HPDE6-E6E7 (cell line): ENCODE results near the gene ITPKA.

ENCODE experiments used
- DNase-seq: peaks from one replicate; pipeline ENCODE4 v3.0.0; 2011; ENCODE audit warnings: missing footprints; ENCODE audit errors: extremely low spot score

The ITPKA gene

DNA sequence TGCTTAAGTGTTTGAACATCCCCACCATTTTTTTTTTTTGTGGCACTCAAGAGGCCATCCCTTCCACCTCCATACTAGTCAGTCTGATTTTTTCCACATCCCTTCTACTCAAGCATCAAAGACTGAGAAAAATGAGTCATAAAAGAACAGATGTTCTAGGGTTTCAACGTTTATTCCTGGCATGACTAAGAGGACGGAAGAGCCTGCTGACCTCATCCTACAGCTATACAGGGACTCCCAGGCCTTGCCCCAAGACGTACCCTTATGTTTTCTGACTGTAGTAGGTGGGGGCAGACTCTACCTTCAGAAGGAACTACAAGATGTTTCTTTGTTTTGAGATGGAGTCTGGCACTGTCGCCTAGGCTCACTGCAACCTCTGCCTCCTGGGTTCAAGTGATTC, 3.3 kb upstream of the ITPKA start:
- peak; percentile 92 for DNase-seq

GRCh38 chr15:41491889-41492288, 1.8 kb upstream of the ITPKA start:
- no peak for DNase-seq

DNA sequence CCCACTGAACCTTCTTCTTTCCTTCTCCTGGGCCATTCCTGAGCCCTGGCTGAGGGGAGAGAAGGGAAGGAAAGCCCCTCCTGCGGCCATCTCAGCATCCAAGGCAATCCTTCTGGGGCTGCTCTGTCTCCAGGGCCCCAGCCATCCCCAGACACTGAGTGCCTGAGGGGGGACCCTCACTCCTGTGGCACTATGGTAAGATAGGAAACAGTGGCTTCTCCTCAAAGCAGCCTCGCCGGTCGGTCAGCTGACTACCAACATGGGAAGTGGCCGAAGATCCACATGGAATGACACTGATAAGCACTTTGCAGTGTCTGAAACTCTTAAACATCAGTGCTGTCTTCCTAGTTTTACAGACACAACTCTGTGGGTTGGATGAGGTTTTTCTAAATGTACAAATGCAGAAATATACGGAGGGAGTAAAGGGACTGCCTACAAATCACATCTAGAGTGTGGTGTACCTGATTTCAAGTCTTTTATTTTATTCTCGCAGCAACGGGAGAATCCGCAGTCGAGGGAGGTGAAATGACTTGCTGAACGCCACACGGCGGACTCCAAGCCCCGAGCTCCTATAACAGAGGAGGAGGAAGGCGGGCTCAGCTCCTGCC, 973 bp upstream of the ITPKA start:
- DNase-seq, result no peak

- no peak for DNase-seq
Measured at GRCh38 chr15:41493902-41494189, 172 bp downstream of the ITPKA start.

DNA sequence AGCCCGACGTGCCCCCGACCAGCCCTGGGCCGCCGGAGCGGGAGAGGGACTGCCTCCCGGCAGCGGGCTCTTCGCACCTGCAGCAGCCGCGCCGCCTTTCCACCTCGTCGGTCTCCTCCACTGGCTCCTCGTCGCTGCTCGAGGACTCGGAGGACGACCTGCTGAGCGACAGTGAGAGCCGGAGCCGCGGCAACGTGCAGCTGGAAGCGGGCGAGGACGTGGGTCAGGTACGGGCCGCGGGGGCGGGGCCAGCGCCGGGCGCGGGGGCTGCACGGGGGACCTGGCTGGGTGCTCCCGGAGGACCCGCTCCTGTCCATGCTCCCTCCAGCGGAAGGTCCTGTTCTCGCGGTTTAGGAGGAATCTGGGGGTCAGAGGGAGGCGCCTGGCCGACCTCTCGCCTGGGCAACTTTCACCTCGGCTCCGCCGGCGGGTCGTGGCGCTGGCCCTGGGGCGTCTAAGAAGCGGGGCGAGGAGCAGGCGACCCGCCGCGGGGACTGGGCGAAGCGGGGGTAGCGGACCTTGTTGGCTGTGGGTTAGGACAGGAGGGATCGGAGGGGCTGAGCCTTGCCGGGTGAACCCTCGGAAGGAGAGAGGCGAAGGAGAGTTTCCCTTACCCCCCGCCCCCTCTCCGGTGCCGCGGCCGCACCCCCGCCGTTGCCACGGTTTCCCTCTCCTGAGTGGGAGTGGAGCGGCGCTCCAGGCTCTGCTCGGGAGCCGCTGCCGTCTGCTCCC, 682 bp downstream of the ITPKA start:
- DNase-seq, result no peak

GRCh38 chr15:41494922-41495735, 1.5 kb downstream of the ITPKA start:
- no peak for DNase-seq

- no peak for DNase-seq
Measured at GRCh38 chr15:41495736-41496599, 2.3 kb downstream of the ITPKA start.

DNA sequence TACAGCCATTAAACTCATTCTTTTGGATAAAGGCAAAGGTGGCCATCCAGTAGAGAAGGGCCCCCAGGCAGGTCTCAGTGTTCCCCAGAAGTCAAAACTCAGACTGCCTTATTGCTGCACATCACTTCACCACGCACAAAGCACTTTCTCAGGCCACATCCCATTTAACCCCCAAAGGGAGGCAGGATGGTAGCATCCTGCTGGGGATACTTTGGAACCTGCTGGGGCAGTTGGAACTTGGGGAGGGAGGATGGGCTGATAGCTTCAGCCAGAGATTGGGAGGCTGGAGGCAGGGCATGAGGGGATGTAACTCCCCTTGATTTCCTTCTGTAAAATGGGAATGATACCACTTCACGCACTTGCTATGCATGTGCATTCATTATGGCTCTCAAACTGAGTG, 5.0 kb downstream of the ITPKA start:
- DNase-seq, result no peak

GRCh38 chr15:41499109-41499851, 5.6 kb downstream of the ITPKA start:
- no peak for DNase-seq

GRCh38 chr15:41501191-41501917, 7.7 kb downstream of the ITPKA start:
- no peak for DNase-seq

DNA sequence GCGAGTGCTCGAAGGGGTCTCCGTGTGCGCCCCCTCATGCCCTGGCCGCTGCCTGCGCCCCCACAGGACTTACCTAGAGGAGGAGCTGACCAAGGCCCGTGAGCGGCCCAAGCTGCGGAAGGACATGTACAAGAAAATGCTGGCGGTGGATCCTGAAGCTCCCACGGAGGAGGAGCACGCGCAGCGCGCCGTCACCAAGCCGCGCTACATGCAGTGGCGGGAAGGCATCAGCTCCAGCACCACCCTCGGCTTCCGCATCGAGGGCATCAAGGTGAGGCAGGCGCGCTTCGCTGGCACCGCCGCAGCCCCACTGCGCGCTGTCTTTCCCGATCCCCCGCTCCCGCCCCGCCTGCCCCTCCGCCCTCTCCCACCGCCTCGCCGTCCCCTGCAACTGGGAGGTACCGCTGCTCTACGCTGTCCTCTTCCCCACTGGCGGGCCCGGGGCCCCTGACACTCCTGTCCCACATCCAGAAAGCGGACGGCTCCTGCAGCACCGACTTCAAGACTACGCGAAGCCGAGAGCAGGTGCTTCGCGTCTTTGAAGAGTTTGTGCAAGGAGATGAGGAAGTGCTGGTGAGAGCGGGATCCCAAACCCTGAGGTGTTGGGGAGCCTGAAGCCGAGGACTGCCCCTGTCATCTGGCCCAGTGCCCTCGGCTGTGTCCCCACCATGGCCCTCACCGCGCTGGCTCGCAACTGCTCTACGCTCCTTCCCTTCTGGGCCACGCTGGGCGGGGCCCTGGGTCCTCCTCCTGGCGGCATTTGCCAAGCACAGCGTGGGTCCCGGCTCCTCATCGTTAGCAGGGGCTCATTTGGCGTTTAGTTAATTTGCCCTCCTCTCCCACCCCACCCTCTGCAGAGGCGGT, 8.5 kb downstream of the ITPKA start:
- DNase-seq, result no peak

DNA sequence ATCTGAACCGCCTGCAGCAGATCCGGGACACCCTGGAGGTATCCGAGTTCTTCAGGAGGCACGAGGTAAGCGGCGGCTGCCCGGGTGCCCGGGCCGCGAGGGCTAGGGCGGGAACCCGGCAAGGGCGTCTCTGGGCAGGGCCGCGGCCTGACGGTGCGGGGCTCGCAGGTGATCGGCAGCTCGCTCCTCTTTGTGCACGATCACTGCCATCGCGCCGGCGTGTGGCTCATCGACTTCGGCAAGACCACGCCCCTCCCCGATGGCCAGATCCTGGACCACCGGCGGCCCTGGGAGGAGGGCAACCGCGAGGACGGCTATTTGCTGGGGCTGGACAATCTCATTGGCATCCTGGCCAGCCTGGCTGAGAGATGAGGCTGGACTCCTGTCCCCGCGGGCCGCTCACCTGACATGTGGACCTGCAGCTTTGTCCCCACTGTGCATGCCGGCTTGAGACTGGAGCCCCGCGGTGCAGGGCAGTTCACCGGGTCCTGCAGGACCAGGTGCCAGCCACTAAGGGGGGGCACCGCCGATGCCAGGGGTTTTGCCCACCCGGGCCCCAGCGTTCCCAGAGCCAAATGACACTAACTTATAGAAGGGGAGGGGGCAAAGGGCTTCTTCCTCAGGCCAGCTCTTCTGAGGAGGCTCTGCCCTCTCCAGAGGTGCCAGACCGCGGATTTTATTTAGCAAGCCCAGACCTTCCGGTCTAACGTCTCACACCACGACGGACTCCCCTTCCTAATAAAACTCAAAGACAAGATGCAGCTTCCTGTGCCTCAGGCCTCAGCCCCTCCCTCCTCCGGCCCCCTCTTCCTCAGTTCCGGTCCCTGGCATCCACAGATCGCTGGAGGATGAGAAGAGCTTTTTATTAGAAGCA, 9.4 kb downstream of the ITPKA start:
- DNase-seq, result no peak

- DNase-seq, result no peak
Measured at GRCh38 chr15:41503669-41504010, 10.0 kb downstream of the ITPKA start.

GRCh38 chr15:41504751-41505492, 11.2 kb downstream of the ITPKA start:
- no peak for DNase-seq

DNA sequence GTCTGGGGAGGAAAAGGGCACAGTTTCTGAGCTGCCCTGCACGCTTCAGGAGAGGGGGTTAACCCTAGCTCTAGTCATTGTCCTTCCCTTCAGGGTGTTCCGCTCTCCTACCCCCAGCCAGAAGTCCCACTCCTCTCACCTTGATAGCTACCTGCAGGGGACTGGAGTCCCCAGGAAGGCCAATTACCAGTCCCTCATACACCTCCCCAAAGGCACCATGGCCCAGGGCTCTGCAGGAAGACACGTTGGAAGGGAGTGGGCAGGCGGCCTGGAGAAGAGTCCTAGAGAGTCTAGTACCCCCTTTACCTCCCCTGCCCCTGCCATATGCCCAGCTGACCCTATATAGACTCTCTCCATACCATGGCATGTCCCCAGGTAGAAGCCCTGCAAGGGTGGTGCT, 12.1 kb downstream of the ITPKA start:
- DNase-seq, result no peak

DNA sequence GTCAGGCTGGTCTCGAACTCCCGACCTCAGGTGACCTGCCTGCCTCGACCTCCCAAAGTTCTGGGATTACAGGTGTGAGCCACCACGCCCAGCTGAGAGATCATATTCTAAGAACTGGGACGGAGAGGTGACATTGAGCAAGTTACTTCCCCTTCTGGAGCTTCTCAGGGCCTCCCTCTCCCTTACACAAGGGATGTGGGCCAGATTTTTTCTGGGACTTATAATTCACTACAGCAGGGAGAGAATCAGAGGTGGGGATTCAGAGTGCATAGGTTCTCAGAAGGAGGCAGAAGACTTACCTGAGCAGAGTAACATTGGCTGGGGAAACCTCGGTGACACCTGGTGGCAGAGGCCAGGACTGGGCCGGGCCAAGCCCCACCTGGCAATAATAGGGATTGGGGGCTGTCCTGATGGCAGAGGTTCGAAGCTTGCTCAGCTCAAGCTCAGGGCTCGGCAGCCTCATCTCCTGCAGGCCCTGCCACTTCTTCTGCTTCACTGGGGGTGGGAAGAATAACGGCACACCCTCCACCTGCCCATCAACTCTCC, 13.2 kb downstream of the ITPKA start:
- no peak for DNase-seq

GRCh38 chr15:41507820-41508290, 14.2 kb downstream of the ITPKA start:
- peak; percentile 40 for DNase-seq

GRCh38 chr15:41510728-41511127, 17.1 kb downstream of the ITPKA start:
- no peak for DNase-seq
